ENCODE results near the gene DNAJB7. TPM values are rescaled to one million over a fixed set of nuclear protein-coding genes. Genes with fewer than 3 reads are reported as not detected.

Gene DNAJB7
- not detected for total RNA-seq

- no peak for ATAC-seq (ENCODE audit: low FRiP score)
- no peak for DNase-seq (ENCODE audit: low spot score)
- no peak for TF ChIP-seq CTCF (IDR thresholded peaks at IDR 0.05)
Measured at GRCh38 chr22:40862013-40862412, at the start of gene DNAJB7. Gene DNAJB7, minus strand, starts transcription at chr22:40862113. Its CDS starts 119 bp downstream, at chr22:40861994.

- ATAC-seq (ENCODE audit: low FRiP score) (no peak), DNase-seq (ENCODE audit: low spot score) (no peak)
- no peak for TF ChIP-seq CTCF (IDR thresholded peaks at IDR 0.05)
Measured at GRCh38 chr22:40908895-40909294, 47.0 kb upstream of the DNAJB7 start.

- DNase-seq (ENCODE audit: low spot score) (no peak), ATAC-seq (ENCODE audit: low FRiP score) (no peak)
- no peak for TF ChIP-seq CTCF (IDR thresholded peaks at IDR 0.05)
Measured at GRCh38 chr22:40904101-40904500, 42.2 kb upstream of the DNAJB7 start.

- TF ChIP-seq CTCF (IDR thresholded peaks at IDR 0.05) = no peak
- DNase-seq (ENCODE audit: low spot score) (no peak), ATAC-seq (ENCODE audit: low FRiP score) (no peak)
Measured at GRCh38 chr22:40898850-40899357, 37.0 kb upstream of the DNAJB7 start.

GRCh38 chr22:40894417-40894816 lies 32.5 kb upstream of the DNAJB7 start:
- DNase-seq (ENCODE audit: low spot score) (no peak), ATAC-seq (ENCODE audit: low FRiP score) (no peak)
- no peak for TF ChIP-seq CTCF (IDR thresholded peaks at IDR 0.05)

GRCh38 chr22:40890881-40891280 lies 29.0 kb upstream of the DNAJB7 start:
- TF ChIP-seq CTCF (IDR thresholded peaks at IDR 0.05) = no peak
- ATAC-seq (ENCODE audit: low FRiP score) (no peak), DNase-seq (ENCODE audit: low spot score) (no peak)

GRCh38 chr22:40889116-40889515 lies 27.2 kb upstream of the DNAJB7 start:
- ATAC-seq (ENCODE audit: low FRiP score) = no peak
- no peak for TF ChIP-seq CTCF (IDR thresholded peaks at IDR 0.05)

More at GRCh38 chr22:40889116-40889515, 27.2 kb upstream of the DNAJB7 start:
- no peak for DNase-seq (ENCODE audit: low spot score)

Data from omental fat pad (tissue), 4 donors.